Osteoblast (primary cell): ENCODE measurements around the gene LIAS. TPM values are rescaled to one million over a fixed set of nuclear protein-coding genes. Genes with fewer than 3 reads are reported as not detected.
"Not testable (repeated sequence)": the region's sequence is repeated elsewhere in the genome, so short reads cannot be mapped to it uniquely, and the experiment has no call there.

Experiments
- DNase-seq: peaks from one replicate; pipeline ENCODE4 v3.0.0; 2011; ENCODE audit warnings: low spot score, mixed read lengths; ENCODE audit not compliant: insufficient read length; ENCODE audit errors: missing footprints
- H2AFZ ChIP-seq: 2 replicates; pipeline ENCODE4 v1.6.0; 2011; ENCODE audit warnings: mild to moderate bottlenecking, low read length
- H3K27ac ChIP-seq: 2 replicates; pipeline ENCODE4 v1.5.1; 2011; ENCODE audit warnings: mild to moderate bottlenecking, low read depth, low read length, moderate library complexity
- H3K27me3 ChIP-seq: 2 replicates; pipeline ENCODE4 v1.6.0; 2012; ENCODE audit warnings: mild to moderate bottlenecking, control low read depth, inconsistent platforms, low read length, moderate library complexity; ENCODE audit not compliant: insufficient read depth
- H3K36me3 ChIP-seq: 2 replicates; pipeline ENCODE4 v1.5.1; 2011; ENCODE audit warnings: mild to moderate bottlenecking, low read length, control low read depth, moderate library complexity; ENCODE audit not compliant: insufficient read depth
- H3K4me1 ChIP-seq: 2 replicates; pipeline ENCODE4 v1.5.1; 2011; ENCODE audit warnings: mild to moderate bottlenecking, low read length, control low read depth, moderate library complexity; ENCODE audit not compliant: insufficient read depth
- H3K4me2 ChIP-seq: 2 replicates; pipeline ENCODE4 v1.6.0; 2011; ENCODE audit warnings: mild to moderate bottlenecking, low read length; ENCODE audit not compliant: insufficient read depth
- H3K4me3 ChIP-seq: fragments of 200-600 bp; sonication (generic); 3 replicates; pipeline ENCODE4 v1.5.1; 2012; ENCODE audit warnings: mild to moderate bottlenecking, low read length, inconsistent platforms; ENCODE audit not compliant: insufficient read depth
- H3K79me2 ChIP-seq: 2 replicates; pipeline ENCODE4 v1.6.0; 2012; ENCODE audit warnings: mild to moderate bottlenecking, low read length, control low read depth, inconsistent platforms; ENCODE audit not compliant: insufficient read depth
- H3K9me3 ChIP-seq: 2 replicates; pipeline ENCODE4 v1.5.1; 2011; ENCODE audit warnings: low read depth, low read length, control low read depth
- H4K20me1 ChIP-seq: 2 replicates; pipeline ENCODE4 v1.6.0; 2012; ENCODE audit warnings: mild to moderate bottlenecking, low read length, control low read depth; ENCODE audit not compliant: insufficient read depth
- CTCF ChIP-seq: IDR thresholded peaks from 2 replicates; pipeline ENCODE4 v1.5.1; 2011; ENCODE audit warnings: mild to moderate bottlenecking, low read depth, low read length, moderate library complexity; ENCODE audit errors: extremely low read depth
- total RNA-seq: library from RNA; depleted of rRNA; stranded (reverse); fragments of >200 nt; gene quantifications from 2 replicates; pipeline ENCODE4 v1.2.3, GENCODE V29; 2012

LIAS gene
- total RNA-seq, 1 donor, result 8.7 TPM

DNA sequence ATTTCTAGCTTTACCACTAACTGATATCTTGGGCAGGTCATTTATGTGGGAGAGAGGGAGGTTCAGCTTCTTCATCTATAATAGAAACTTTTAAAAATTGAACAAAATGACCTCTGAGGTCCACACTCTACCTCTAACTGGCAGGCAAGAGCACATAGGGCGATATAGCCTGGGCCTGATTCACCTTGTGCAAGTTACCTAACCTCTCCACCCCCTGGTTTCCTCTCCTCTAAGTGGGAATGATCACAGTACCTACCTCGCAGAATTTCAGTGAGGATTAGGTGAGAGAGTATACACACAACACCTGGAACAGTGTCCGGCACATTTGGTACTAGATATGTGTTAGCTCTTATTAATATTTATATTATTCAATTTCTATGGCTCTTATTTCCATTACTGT is 36.6 kb upstream of the LIAS start:
- Histone ChIP-seq H2AFZ (no peak overlapping the region), H3K27me3 (no peaks in the 10 kb centered on the region), H3K79me2 (no peaks in the 10 kb centered on the region), H4K20me1 (no peaks in the 10 kb centered on the region), H3K4me2 (no peak overlapping the region), H3K27ac (no peak overlapping the region), H3K4me3 (no peak overlapping the region), H3K36me3 (no peaks in the 10 kb centered on the region), H3K4me1 (no peaks in the 10 kb centered on the region), H3K9me3 (no peaks in the 10 kb centered on the region)
- no peak for DNase-seq
- no peak for TF ChIP-seq CTCF

GRCh38 chr4:39425297-39425696 is 33.6 kb upstream of the LIAS start:
- DNase-seq, H3K4me1 ChIP-seq, H3K36me3 ChIP-seq, H3K9me3 ChIP-seq, H3K27me3 ChIP-seq, H4K20me1 ChIP-seq, H2AFZ ChIP-seq, H3K27ac ChIP-seq, H3K4me2 ChIP-seq, H3K4me3 ChIP-seq, H3K79me2 ChIP-seq: not testable (repeated sequence)

DNA sequence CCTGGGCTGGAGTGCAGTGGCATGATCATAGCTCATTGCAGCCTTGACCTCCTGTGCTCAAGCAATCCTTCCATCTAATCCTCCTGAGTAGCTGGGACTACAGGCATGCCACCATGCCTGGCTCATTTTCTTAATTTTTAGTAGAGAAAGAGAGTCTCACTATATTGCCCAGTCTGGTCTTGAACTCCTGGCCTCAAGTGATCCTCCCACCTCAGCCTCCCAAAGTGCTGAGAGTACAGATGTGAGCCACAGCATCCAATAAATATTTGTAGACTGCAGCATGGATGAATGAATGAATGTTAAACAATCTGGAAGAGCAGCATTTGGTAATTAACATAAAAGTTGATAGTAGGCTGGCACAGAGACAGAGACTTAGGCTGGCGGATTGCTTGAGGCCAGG is 32.1 kb upstream of the LIAS start:
- no peaks in the 10 kb centered on the region for H4K20me1 ChIP-seq
- H3K4me1 ChIP-seq, result no peaks in the 10 kb centered on the region
- H3K9me3 ChIP-seq, result no peaks in the 10 kb centered on the region
- no peak overlapping the region for H3K4me3 ChIP-seq
- H3K79me2 ChIP-seq, result no peaks in the 10 kb centered on the region
- H3K4me2 ChIP-seq, result no peak overlapping the region
- H3K27ac ChIP-seq, result no peak overlapping the region
- H3K36me3 ChIP-seq, result no peaks in the 10 kb centered on the region
- no peaks in the 10 kb centered on the region for H3K27me3 ChIP-seq
- no peak overlapping the region for H2AFZ ChIP-seq
- no peak for TF ChIP-seq CTCF
- DNase-seq, result no peak

- Histone ChIP-seq H3K36me3 (no peaks in the 10 kb centered on the region), H3K9me3 (no peaks in the 10 kb centered on the region), H3K4me1 (no peaks in the 10 kb centered on the region), H3K4me2 (peak overlapping the region; percentile 32), H3K27me3 (no peaks in the 10 kb centered on the region), H3K27ac (no peak overlapping the region), H4K20me1 (no peaks in the 10 kb centered on the region), H2AFZ (no peak overlapping the region), H3K79me2 (no peaks in the 10 kb centered on the region), H3K4me3 (no peak overlapping the region)
- no peak for DNase-seq
- no peak for TF ChIP-seq CTCF
Measured at GRCh38 chr4:39427520-39428114, 31.2 kb upstream of the LIAS start.
